Activated T-helper 1 cell treated with anti-CD3 and anti-CD28 coated beads, Interleukin-2, amount 50 U/mL, for 16 hours (primary cell): Measurements from ENCODE around the gene SALL1.

Experiments used
- DNase-seq, 2 donors: peaks; one replicate each; pipeline ENCODE4 v3.0.0-alpha.2; 2020; ENCODE audit warnings: low read depth in 1 of 2, low spot score in 1 of 2

Gene SALL1

DNA sequence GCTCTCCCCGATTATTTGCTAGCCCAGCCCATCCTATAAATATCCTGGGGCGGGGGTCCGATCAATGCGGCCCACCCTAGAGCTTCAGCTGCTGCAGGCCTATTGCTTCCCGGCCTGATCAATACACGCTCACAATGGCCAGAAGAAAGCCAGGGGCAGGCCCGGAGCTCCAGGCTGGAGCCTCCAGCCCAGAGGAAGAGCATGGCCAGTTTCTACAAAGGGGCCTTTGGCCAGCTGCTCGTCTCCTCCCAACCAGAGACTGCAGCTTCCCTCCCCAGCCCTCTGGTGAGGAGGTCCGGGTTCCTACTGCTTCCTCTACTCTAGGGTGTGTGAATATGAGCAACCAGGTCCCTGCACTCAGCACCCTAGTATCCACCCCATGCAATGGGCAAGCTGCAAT, 36.7 kb downstream of the SALL1 start:
- no peak for DNase-seq

DNA sequence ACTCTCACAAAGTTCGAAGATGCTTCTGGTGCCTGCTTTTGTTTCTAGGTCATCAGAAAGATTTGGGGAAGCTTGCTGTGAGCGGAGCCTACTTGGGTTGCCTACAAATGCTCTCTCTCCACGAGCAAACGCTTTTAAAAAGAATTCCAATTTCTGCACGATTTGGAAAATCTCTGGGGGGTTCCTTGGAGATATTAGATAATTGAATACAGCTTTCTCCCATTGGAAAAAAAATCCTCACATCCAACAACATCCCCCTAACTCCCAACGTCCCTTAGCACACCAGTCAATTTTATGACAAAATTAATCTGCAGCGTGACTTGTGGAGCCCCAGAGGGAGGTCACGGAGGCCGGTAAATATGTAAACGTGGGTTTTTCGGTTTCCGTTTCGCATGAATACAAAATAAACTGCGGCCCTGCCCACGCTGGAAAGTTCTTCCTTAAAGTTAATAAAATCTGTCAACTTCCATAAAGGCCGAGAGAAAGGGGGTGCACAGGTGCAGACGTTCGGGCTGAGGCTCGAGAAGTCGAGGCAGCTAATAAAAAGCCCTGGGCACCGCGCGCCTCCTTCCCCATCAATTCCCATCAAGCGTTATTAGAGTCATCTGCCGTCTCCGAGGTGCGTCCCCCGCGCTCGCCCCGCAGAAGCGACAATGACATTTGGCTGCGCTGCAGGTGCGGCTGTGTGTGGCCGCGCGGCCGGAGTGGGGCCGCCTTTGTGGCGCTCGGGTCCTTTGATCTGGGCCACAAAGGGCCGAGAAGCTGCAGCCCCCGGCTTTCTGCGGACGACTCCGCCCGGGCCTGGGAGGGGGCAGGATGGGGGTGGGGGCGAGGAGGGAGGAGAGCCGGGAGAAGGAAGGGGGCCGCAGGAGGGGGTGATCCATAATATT, 37.6 kb downstream of the SALL1 start:
- DNase-seq, result no peak

DNA sequence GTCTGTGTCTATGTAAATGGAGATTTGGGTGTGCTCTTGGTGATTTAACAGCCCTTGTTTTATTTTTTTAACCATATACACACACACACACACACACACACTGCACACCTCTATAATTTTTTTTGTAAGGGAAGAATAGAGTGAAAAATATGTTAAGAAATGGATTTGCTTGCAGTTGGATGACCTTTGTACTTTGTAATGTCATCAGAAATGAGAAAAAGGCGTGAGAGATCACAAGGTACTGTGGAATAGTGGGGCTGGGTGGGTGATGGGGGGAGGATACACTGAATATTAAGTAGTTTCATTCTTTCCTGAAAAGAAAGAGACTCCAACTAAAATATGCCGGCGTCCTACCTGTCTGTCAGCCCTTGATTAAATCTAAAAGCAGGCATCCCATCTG, 38.7 kb downstream of the SALL1 start:
- no peak for DNase-seq

DNA sequence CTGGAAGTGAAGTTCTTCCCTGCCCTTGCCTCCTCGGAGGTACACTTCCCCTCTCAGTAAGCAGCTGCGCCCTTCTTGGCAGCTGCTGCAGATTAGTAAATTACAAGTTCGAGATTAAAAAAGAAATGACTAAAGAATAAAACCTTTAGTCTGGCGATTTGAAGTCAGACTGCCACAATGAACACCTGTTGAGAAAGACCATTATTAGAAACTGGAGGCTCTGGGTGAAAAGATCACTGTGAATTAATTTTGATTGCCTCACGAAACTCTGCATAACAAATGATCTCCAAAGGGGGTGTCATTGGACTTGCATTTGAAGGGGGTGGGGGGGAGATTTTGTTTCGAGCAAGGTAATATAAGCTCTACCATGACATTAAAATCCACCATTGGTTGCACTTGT, 39.3 kb downstream of the SALL1 start:
- DNase-seq, result no peak

DNA sequence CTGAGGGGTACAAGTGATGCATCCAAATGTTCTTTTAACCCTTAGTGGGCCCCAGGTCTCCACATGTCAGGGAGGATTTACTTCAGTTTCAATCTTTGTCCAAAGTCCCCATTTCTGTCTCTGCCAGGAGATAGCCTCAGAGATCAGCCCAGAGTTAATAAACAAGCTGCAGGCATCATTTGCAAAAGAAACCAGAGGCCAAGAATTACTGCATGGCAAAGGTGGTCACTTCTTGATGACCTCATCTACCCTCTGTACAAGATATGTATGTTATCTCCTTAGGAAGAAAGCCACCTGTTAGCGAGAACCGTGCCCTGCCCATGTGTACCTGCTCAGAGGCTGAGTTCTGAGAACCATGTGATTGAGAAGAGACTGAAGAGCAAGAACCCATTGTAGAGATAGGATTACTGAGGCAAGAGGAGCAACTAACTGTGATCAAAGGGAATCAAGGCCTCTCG, 40.3 kb downstream of the SALL1 start:
- DNase-seq, result no peak

DNA sequence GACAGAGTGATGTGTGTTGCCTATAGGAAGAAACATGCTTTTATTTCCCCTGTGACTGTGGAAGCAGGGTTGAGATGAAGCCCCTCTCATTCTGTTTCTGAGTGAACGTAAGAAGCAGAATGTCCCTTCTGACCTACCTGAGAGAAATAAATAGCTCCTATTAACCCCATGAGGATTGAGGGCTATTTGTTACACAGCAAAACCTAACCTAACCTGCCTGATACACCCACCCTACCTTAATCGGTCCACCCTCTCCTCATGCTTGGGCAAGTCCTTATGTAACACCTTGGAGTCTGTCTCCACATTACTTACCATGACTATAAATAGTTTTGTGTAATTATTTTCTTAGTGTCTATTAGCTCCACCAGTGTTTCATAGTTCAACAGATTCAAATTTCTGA, 41.9 kb downstream of the SALL1 start:
- DNase-seq, result no peak

DNA sequence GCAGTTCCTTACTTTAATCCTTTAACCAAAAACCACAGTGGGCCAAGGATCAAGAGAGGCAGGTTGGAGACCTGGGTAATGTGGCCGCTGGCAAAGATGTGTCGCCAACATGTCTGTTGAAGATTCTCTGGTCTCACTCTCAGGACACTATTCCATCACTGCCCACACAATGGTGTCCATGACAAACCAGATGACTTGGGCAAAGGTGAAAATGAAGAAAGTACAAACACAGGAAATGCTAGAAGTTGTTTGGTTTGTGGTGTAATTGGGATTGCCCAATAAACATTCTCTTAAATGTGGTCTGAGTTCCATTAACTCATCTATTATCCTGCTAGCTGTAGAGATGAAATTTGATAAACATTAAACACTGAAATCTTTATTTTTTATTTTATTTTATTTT, 43.3 kb downstream of the SALL1 start:
- no peak for DNase-seq

DNA sequence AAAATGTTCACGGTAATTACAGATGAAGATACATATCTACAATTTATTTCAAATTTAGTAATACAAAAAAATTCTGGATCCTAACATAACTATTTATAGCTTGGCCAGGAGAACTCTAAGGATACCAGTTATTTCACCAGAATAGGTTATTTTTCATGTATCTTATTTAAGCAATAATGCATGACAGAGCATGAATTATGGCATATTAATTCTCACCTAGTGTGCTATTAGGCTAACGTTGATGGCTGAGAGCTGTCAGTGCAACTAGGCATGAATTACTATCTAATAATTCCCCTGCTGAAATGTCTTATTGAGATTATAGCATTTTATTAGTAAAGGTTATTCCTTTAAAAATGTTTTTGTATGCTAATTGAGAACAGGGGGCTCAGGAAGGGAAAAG, 44.5 kb downstream of the SALL1 start:
- no peak for DNase-seq

DNA sequence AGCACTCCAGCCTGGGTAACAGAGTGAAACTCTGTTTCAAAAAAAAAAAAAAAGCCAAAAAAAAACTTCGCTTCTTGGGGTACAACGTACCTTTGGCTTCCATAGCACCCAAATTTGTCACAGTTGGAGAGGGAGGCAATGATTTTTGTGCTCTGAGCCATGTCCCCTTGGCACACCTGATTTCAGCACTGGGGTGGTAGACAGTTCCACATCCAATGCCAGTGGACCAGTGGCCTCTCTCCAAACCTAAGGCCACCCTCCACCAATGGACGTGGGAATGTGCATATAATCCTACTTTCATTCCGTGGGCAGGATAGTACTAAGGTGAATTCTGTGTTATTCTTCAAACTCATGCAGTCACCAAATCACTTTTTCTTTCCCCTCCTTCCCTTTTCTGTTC, 47.5 kb downstream of the SALL1 start:
- DNase-seq, result no peak

DNA sequence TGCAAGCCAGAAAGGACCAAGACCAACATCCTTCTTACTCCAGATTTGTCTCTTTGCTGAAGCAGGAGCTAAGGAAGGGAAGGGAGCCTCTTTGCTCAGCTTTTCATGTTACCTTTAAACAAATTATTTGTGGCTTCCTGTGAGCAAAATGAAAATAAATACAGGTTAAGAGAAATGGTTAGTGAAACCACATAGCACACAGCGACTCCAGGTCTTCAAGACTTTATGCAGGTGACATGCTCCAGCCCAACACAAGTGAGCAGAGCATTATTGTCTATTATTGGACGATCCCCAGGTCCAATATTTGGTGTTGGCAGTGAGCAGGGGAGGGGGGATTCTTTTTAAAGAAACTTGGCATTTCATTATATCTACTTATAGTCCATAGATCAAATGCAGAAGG, 53.3 kb downstream of the SALL1 start:
- no peak for DNase-seq

DNA sequence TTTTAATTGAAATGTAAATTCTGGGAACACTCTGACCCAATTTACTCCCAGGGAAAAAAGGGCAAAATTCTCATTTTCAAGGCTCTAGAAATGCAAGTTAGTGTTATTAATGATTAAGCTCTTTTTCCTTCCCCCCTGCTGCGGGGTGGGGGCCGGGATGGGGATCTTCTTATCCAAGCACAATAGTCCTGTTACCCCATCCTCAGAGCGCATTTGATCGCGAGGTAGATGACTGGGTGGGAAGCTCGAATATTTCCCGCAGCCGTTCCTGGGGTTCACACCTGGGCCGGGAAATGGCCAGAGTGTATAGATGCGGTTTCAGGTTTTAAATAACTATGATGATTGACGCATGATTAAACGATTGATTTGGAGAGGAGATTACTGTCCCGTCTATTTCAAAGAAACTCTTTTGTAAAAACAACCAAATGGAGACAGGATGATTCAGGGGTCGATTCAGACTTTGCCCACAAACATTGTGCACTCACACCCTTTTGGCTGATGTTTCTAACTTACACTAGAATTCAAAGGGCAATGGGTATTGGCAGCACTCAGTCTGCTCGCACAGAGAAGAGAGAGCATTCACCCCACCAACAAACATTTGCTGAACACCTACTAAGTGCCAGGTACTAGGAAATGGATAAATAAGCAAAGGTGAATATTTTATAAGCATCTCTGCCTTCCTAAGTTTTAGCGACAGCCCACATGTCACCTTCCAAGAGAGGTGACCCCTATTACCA, 55.0 kb downstream of the SALL1 start:
- no peak for DNase-seq

DNA sequence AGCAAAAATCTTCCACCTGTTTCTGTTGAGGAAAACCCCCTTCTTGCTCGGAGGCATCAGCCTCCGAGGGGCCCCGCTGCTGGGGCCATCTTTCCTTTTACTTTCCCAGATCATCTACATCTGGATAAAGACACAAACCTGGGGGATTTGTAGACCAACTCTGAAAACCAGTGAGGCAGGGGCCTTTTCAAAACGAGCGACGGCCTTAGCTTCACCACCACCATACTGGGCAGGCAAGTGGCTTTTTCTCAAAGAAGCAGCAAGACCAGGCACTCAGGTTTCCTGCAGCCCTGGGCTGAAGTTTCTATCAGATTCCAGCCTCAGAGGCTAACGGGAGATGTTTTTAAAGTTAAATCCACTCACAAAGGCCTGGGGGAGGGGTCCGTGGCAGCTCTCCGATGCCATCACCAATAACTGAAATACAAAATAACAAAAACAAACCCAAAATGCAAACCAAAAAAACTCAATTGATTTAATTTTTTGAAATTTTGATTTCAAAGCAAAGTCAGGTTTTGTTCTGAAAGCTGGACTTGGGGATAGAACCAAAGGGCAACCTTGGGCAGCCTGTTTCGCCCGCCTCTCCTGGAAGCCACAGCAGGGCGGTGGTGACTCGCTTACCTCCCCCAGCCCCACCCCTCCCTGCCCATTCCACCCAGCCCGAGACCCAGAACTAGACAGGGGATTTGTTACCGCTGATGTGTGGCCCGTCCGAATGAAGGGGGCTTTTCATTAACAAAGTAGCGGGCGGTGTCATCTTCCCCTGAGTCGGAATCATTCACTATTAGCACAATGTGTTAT, 55.8 kb downstream of the SALL1 start:
- no peak for DNase-seq

DNA sequence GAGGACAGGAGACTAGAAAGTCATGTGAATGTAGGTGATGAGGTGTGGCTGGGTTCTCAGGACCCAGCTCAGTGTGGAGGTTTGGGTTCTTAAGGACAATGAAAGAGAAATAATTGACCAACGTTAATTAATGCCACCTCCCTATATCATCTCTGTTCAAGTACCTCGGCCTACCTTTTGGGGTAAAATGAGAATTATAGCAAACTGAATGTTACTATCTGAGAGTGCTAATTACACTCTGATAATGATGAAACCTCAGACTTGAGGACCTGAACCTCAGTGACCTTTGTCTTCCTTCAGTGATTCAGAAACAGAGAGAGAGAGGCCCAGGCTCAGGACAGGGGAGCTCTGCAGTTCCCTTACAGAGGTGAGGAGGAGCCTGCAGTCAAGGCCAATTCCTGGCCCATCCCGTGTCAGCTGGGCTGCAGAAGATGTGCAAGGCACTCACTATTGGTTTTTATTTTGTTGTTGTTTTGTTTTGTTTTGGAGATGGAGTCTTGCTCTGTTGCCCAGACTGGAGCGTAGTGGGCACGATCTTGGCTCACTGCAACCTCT, 57.3 kb downstream of the SALL1 start:
- DNase-seq, result no peak
